ENCODE data around the gene ACSL5. TPM values are rescaled to one million over a fixed set of nuclear protein-coding genes. Genes with fewer than 3 reads are reported as not detected.
A peak's percentile ranks its signal among the peaks of the same experiment; 100 is the strongest.
"Not testable (repeated sequence)": the region's sequence is repeated elsewhere in the genome, so short reads cannot be mapped to it uniquely, and the experiment has no call there.

ACSL5 gene
- total and polyA plus RNA-seq, 2 experiments from 2014 or later, result 1.7 to 3.2 TPM

DNA sequence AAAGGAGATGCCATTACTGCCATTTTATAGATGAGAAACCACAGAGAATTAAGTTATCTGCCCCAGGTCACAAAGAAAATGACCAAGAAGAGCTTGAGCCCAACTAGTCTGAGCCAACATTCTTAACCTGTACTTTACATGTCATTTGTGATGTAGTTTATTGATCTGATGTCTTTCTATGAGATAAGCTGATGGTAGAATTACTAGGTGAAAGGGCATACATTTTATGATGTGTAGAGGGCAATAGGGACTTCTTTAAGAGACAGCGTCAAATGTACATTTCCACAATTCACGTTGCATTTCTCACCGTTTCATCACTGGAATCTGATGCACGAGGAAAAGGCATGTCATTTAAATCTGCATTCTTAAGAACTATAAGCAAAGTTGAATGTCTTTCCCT, 11.3 kb downstream of the ACSL5 start:
- Histone ChIP-seq H3K79me2 (ENCODE audit: insufficient read depth) (no peaks in the 10 kb centered on the region), H3K4me1 (ENCODE audit: insufficient read depth) (peaks cover 29% of the 10 kb centered on the region), H3K9me2 (ENCODE audit: insufficient read depth) (no peaks in the 10 kb centered on the region), H3K9ac (no peak overlapping the region), H3K27me3 (replicated peaks; ENCODE audit: insufficient read depth) (no peaks in the 10 kb centered on the region), H3K4me3 (no peak overlapping the region), H3K27ac (no peak overlapping the region), H3K9me3 (ENCODE audit: low read depth) (no peaks in the 10 kb centered on the region), H3K4me2 (ENCODE audit: unreplicated experiment) (no peak overlapping the region), H3K36me3 (ENCODE audit: low read depth) (no peaks in the 10 kb centered on the region), H2AFZ (no peak overlapping the region), H3F3A (ENCODE audit: insufficient read depth) (peaks cover 3% of the 10 kb centered on the region; the same call in 1 of the 2 replicates), H4K20me1 (ENCODE audit: insufficient read depth) (no peaks in the 10 kb centered on the region)
- TF ChIP-seq EZH2phosphoT487 (IDR thresholded peaks at IDR 0.05; ENCODE audit: insufficient read depth, low read depth), result no peak
- TF ChIP-seq EZH2 (IDR thresholded peaks at IDR 0.05; ENCODE audit: insufficient read depth, poor library complexity, severe bottlenecking), result no peak
- DNase-seq, result no peak
- in situ Hi-C loops (cut with MboI), result no loop called here
- WGBS, 2 experiments (ENCODE audit: low coverage in 1 of 2, low lambda C conversion rate in 2 of 2, missing lambda C conversion rate in 2 of 2), result 77 to 81% methylated on average over 4 of the region's 4 CpGs

GRCh38 chr10:112388056-112388455, 14.1 kb downstream of the ACSL5 start:
- H3K27ac ChIP-seq; H3K27me3 ChIP-seq (replicated peaks; ENCODE audit: insufficient read depth); H4K20me1 ChIP-seq (ENCODE audit: insufficient read depth); H2AFZ ChIP-seq; H3K79me2 ChIP-seq (ENCODE audit: insufficient read depth); H3K4me2 ChIP-seq (ENCODE audit: unreplicated experiment); H3K36me3 ChIP-seq (ENCODE audit: low read depth); DNase-seq; in situ Hi-C loops (cut with MboI); H3K9ac ChIP-seq; H3K4me3 ChIP-seq; H3F3A ChIP-seq (ENCODE audit: insufficient read depth); H3K9me2 ChIP-seq (ENCODE audit: insufficient read depth); H3K9me3 ChIP-seq (ENCODE audit: low read depth): not testable (repeated sequence)
- peaks cover 23% of the 10 kb centered on the region for H3K4me1 ChIP-seq (ENCODE audit: insufficient read depth)
- WGBS, 2 experiments (ENCODE audit: low coverage in 1 of 2, low lambda C conversion rate in 2 of 2, missing lambda C conversion rate in 2 of 2), result 78 to 86% methylated on average over 7 of the region's 7 CpGs

DNA sequence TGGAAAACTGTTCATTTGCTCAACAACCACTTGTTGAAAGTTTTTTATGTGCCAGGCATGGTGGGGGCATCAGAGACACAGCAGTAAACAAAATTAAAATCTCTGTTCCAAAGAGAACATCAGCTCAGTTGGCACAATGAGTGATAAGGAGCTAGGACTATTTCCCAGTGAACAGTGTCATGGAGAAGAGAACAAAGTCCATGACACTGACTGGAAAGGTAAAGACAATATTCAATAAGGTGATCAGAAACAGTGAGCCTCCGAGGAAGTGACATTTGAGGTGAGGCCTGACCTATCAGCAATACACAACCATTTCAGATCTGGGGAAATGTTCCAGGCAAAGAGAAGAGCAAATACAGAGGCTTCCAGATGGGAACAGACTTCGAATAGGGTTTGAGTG, 14.6 kb downstream of the ACSL5 start:
- in situ Hi-C loops (cut with MboI), result no loop called here
- 61 to 66% methylated on average over 2 of the region's 2 CpGs for WGBS, 2 experiments (ENCODE audit: low coverage in 1 of 2, low lambda C conversion rate in 2 of 2, missing lambda C conversion rate in 2 of 2)
- Histone ChIP-seq H3K4me2 (ENCODE audit: unreplicated experiment) (no peak overlapping the region), H2AFZ (no peak overlapping the region), H3K9me2 (ENCODE audit: insufficient read depth) (no peaks in the 10 kb centered on the region), H3F3A (ENCODE audit: insufficient read depth) (peaks cover 3% of the 10 kb centered on the region; the same call in 1 of the 2 replicates), H3K9me3 (ENCODE audit: low read depth) (no peaks in the 10 kb centered on the region), H3K79me2 (ENCODE audit: insufficient read depth) (no peaks in the 10 kb centered on the region), H3K36me3 (ENCODE audit: low read depth) (no peaks in the 10 kb centered on the region), H3K4me1 (ENCODE audit: insufficient read depth) (peaks cover 18% of the 10 kb centered on the region), H3K27me3 (replicated peaks; ENCODE audit: insufficient read depth) (no peaks in the 10 kb centered on the region), H3K4me3 (no peak overlapping the region), H4K20me1 (ENCODE audit: insufficient read depth) (no peaks in the 10 kb centered on the region), H3K27ac (peak overlapping the region; percentile 56; the same call in 1 of the 2 replicates), H3K9ac (no peak overlapping the region)
- TF ChIP-seq EZH2phosphoT487 (IDR thresholded peaks at IDR 0.05; ENCODE audit: insufficient read depth, low read depth), result no peak
- DNase-seq, result no peak

- Histone ChIP-seq H3K36me3 (ENCODE audit: low read depth) (no peaks in the 10 kb centered on the region), H3K9me3 (ENCODE audit: low read depth) (no peaks in the 10 kb centered on the region), H2AFZ (peak overlapping the region; percentile 68), H3K4me2 (ENCODE audit: unreplicated experiment) (peak overlapping the region; percentile 71), H4K20me1 (ENCODE audit: insufficient read depth) (no peaks in the 10 kb centered on the region), H3K4me1 (ENCODE audit: insufficient read depth) (peaks cover 15% of the 10 kb centered on the region), H3K9me2 (ENCODE audit: insufficient read depth) (no peaks in the 10 kb centered on the region), H3K79me2 (ENCODE audit: insufficient read depth) (no peaks in the 10 kb centered on the region), H3K9ac (peak overlapping the region; percentile 43), H3K4me3 (no peak overlapping the region), H3K27ac (peak overlapping the region; percentile 65), H3F3A (ENCODE audit: insufficient read depth) (peaks cover 3% of the 10 kb centered on the region; the same call in 1 of the 2 replicates), H3K27me3 (replicated peaks; ENCODE audit: insufficient read depth) (no peaks in the 10 kb centered on the region)
- in situ Hi-C loops (cut with MboI), result no loop called here
- peak; percentile 84 for DNase-seq
- TF ChIP-seq EZH2 (IDR thresholded peaks at IDR 0.05; ENCODE audit: insufficient read depth, poor library complexity, severe bottlenecking), result no peak
- TF ChIP-seq EZH2phosphoT487 (IDR thresholded peaks at IDR 0.05; ENCODE audit: insufficient read depth, low read depth), result no peak
- 16 to 17% methylated on average over 6 of the region's 6 CpGs for WGBS, 2 experiments (ENCODE audit: low coverage in 1 of 2, low lambda C conversion rate in 2 of 2, missing lambda C conversion rate in 2 of 2)
Observed at GRCh38 chr10:112389271-112389822, 15.4 kb downstream of the ACSL5 start.
